HG03097 (cell line): ENCODE measurements around the gene WDR41.
"Not testable (repeated sequence)": the region's sequence is repeated elsewhere in the genome, so short reads cannot be mapped to it uniquely, and the experiment has no call there.

Experiments
- ATAC-seq: cut with Tn5 transposase; IDR thresholded peaks from one replicate; pipeline ENCODE4 v1.9.1; 2021; ENCODE audit not compliant: unreplicated experiment, low FRiP score

WDR41 gene

GRCh38 chr5:77413049-77413448 is 79.1 kb downstream of the WDR41 start:
- ATAC-seq = no peak

GRCh38 chr5:77409870-77410621 is 82.1 kb downstream of the WDR41 start:
- ATAC-seq = no peak

- no peak for ATAC-seq
These were observed 85.0 kb downstream of the WDR41 start for GRCh38 chr5:77407152-77407551.

DNA sequence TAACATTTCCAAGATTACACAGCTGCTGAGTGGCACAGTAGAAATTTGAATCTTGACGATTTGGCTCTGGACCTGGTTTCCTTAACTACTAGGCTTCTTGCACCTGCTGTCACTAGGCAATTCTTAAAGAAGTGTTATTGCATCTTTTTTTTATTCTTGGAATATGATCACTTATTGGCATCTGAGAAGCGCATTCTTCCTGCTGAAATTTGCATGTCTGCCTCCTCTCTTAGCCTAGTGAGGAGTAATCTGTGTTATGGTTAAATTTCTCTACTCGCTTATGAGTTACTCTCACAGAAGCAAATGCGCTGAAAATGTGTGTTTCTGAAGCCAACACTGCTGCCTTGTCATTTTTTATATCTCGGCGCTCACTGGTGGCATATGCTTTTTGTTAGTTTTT is 89.3 kb downstream of the WDR41 start:
- no peak for ATAC-seq

DNA sequence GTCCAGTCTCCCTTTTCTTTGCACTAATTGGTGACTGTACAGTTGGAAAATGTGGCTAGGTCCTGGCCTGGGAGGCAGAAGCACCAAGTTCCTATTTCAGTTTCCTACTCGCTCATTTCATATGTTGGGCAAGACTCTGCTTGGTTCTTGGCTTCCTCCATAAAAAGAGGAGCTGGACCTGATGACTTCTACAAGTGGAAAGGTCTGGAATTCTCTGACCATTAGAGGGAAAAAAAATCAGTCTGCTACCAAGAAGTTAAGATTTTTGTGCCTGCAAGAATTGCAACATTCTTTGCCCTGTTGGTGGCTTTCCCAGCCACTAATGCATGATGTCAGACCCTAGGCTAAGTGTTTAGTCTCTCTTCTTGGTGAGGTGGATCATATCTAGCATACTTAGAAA is 91.5 kb downstream of the WDR41 start:
- ATAC-seq = no peak

DNA sequence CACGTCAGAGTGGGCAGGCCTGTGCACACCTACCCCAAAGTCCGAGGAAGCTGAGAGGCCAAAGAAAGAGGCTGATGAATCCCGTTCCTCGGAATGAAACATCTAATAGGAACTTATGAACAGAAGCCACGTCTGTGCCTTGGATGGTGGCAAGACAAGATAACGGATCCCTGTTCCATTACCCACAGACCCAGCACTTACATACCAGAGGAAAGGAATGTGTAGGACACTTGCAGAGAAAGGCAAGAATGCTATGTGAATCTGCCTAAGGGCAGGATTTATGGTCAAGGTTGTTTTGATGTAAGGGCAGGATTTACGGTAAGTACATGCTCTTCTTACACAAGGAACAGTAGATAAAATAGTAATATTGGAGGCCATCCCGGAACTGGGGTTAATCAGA is 93.2 kb downstream of the WDR41 start:
- no peak for ATAC-seq

- no peak for ATAC-seq
These were observed 93.7 kb downstream of the WDR41 start for GRCh38 chr5:77398458-77398857.

- ATAC-seq = no peak
These were observed 94.3 kb downstream of the WDR41 start for GRCh38 chr5:77397686-77398292.

GRCh38 chr5:77396017-77396416 is 96.1 kb downstream of the WDR41 start:
- ATAC-seq = no peak

DNA sequence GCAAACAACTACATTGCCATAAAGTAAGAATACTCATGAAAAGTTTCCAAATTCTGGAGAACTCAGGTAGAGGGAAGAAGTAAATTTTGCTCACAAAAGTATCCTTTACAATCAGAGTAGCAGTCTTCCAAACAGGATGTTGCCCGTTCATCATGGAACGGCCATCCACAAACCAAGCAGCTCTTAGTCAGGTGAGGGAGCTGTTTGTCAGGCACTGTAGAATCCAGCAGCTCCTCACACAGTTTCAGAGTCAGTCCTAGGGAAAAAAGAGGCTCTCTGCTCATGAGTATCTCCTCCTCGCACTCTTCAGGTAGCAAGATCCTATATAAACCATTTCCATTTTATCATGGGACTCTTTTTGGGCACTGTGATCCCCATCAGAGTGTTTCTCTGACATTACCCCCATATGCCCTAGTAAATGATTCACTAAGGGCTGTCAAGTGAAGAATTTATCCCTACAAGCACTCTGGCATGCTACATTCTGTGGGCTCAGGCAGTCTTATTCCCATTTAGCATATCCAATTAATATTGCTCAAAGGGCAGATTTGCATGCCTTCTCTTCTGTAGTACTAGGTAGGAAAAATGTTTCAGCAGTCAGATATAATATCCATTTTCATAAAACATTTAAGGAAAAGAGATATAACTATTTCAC is 97.9 kb downstream of the WDR41 start:
- no peak for ATAC-seq

DNA sequence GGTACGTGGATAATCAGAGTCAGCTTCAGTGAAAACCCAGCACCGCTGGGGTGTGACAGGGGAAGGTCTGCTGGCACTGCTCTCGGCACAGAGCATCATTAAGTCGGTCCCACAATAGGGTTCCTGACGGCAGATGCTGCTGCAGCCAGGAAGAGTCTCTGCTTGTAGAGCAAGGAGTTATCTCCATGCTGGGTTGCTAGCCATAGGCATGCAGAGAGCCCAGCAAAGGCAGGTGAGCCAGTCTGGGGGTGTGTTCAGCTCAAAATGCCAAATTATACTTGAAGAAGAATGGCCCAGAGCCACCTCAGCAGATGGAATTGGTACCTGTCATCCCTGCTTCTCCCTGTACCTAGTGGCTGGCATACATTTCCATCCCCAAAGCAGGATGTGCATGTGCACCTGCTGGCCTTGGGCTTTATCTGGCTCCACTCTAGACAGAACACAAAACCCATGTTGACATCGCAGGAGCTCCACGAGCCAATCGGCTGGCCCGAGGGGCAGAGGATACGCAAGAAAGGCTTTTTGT is 100.8 kb downstream of the WDR41 start:
- ATAC-seq = no peak

- no peak for ATAC-seq
These were observed 101.3 kb downstream of the WDR41 start for GRCh38 chr5:77390795-77391194.

- no peak for ATAC-seq
These were observed 101.9 kb downstream of the WDR41 start for GRCh38 chr5:77390221-77390620.

- ATAC-seq = no peak
These were observed 102.4 kb downstream of the WDR41 start for GRCh38 chr5:77389746-77390145.

- not testable (repeated sequence) for ATAC-seq
These were observed 105.8 kb downstream of the WDR41 start for GRCh38 chr5:77386340-77386739.

DNA sequence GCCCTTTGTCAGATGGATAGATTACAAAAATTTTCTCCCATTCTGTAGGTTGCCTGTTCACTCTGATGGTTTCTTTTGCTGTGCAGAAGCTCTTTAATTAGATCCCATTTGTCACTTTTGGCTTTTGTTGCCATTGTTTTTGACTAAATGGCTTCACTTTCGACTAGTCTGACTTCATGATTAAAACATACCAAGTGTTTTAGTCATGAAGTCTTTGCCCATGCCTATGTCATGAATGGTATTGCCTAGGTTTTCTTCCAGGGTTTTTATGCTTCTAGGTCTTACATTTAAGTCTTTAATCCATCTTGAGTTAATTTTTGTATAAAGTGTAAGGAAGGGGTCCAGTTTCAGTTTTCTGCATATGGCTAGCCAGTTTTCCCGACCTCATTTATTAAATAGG is 108.8 kb downstream of the WDR41 start:
- ATAC-seq = not testable (repeated sequence)
